ENCODE data around the gene ANO1. TPM values are rescaled to one million over a fixed set of nuclear protein-coding genes. Genes with fewer than 3 reads are reported as not detected.

ANO1 gene
- total RNA-seq, 1 donor from 2014 or later = 14.9 TPM

GRCh38 chr11:70117567-70118145 is 39.5 kb downstream of the ANO1 start:
- peaks cover 16% of the 10 kb centered on the region for H3K27me3 Mint-ChIP-seq
- no peak for DNase-seq (ENCODE audit: extremely low spot score, unreplicated experiment)
- TF ChIP-seq CTCF (conservative IDR thresholded peaks at IDR 0.05) = no peak
- no peaks in the 10 kb centered on the region for H3K9me3 Mint-ChIP-seq
- peaks cover 3% of the 10 kb centered on the region for H3K4me1 Mint-ChIP-seq (ENCODE audit: unreplicated experiment)
- no peak overlapping the region for H3K27ac Mint-ChIP-seq
- no peaks in the 10 kb centered on the region for H3K36me3 Mint-ChIP-seq
- no peak overlapping the region for H3K4me3 Mint-ChIP-seq

DNA sequence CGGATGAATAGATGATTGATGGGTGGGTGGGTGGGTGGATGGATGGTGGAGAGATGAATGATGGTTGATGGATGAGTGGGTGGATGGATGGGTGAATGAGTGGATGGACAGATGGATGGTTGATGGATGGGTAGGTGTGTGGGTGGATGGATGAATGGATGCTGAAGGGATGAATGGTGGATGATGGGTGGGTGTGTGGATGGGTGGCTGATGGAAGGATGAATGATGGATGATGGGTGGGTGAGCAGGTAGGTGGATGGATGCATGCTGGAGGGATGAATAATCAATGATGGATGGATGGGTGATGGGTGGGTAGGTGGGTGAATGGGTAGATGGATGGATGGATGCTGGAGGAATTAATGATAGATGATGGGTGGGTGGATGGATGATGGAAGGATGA is 40.5 kb downstream of the ANO1 start:
- TF ChIP-seq CTCF (conservative IDR thresholded peaks at IDR 0.05) = no peak
- Mint-ChIP-seq H3K27me3 (peaks cover 19% of the 10 kb centered on the region), H3K9me3 (no peaks in the 10 kb centered on the region), H3K27ac (no peak overlapping the region), H3K4me3 (no peak overlapping the region), H3K4me1 (ENCODE audit: unreplicated experiment) (peaks cover 7% of the 10 kb centered on the region), H3K36me3 (no peaks in the 10 kb centered on the region)
- no peak for DNase-seq (ENCODE audit: extremely low spot score, unreplicated experiment)

- TF ChIP-seq CTCF (conservative IDR thresholded peaks at IDR 0.05) = no peak
- no peaks in the 10 kb centered on the region for H3K9me3 Mint-ChIP-seq
- H3K36me3 Mint-ChIP-seq = no peaks in the 10 kb centered on the region
- DNase-seq (ENCODE audit: extremely low spot score, unreplicated experiment) = no peak
- no peak overlapping the region for H3K4me3 Mint-ChIP-seq
- H3K27ac Mint-ChIP-seq = no peak overlapping the region
- peaks cover 15% of the 10 kb centered on the region for H3K4me1 Mint-ChIP-seq (ENCODE audit: unreplicated experiment)
- H3K27me3 Mint-ChIP-seq = peaks cover 22% of the 10 kb centered on the region
These were observed 41.4 kb downstream of the ANO1 start for GRCh38 chr11:70119502-70119901.

DNA sequence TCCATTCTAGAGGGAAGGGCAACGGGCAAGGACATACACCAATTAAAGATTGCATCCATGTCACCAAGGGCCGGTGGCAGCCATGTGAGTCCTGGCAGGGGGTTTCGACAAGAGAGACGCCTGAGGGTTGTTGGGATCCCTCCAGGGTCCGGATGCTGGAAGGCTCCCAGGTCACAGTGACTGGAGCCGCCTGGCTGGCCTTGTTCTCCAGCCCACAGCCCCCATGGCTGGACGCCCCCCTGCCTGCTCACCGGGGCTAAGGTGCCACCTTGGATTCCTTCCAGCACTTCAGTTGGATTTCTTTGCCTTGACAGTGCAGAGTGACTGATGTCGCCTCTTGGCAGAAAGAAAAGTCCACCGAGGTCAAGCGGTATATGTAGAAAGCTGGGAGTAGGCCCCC is 42.6 kb downstream of the ANO1 start:
- Mint-ChIP-seq H3K9me3 (no peaks in the 10 kb centered on the region), H3K4me3 (no peak overlapping the region), H3K27ac (no peak overlapping the region), H3K4me1 (ENCODE audit: unreplicated experiment) (peaks cover 16% of the 10 kb centered on the region), H3K27me3 (peaks cover 22% of the 10 kb centered on the region), H3K36me3 (no peaks in the 10 kb centered on the region)
- DNase-seq (ENCODE audit: extremely low spot score, unreplicated experiment) = no peak
- no peak for TF ChIP-seq CTCF (conservative IDR thresholded peaks at IDR 0.05)

DNA sequence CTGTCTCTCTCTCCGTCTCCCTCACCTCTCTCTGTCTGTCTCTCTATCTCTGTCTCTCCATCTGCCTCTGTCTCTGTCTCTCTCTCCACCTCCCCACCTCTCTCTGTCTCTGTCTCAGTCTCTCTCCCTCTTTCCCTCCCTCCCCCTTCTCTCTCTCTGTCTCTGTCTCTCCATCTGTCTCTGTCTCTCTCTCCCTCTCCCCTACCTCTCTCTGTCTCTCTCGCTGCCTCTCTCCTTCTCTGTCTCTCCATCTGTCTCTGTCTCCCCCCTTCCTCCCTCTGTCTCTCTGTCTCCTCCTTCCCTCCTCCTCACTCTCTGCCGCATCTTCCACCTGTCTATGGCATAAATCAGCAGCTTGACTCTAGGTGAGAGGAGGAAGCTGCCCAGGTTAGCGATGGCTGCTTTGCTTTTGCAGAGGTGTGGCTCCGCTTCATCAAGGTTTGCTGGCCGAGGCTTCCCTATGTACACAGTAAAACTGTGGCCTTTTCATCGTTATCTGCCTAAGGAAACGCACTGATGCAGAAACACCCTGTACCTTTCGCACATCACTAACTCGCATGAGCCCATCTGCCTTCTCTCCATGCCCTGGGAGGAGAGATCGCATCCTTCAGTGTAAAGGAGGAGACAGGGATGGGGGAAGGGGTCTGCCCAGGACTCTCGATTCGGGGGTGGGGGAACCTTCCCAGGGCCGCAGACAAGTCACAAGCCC is 44.5 kb downstream of the ANO1 start:
- H3K4me3 Mint-ChIP-seq = no peak overlapping the region
- no peaks in the 10 kb centered on the region for H3K9me3 Mint-ChIP-seq
- H3K4me1 Mint-ChIP-seq (ENCODE audit: unreplicated experiment) = peaks cover 16% of the 10 kb centered on the region
- peaks cover 27% of the 10 kb centered on the region for H3K27me3 Mint-ChIP-seq
- no peaks in the 10 kb centered on the region for H3K36me3 Mint-ChIP-seq
- no peak for TF ChIP-seq CTCF (conservative IDR thresholded peaks at IDR 0.05)
- DNase-seq (ENCODE audit: extremely low spot score, unreplicated experiment) = no peak
- H3K27ac Mint-ChIP-seq = no peak overlapping the region
